Thymus (tissue), 11 donors: ENCODE measurements around the gene HSD3B7. TPM values are rescaled to one million over a fixed set of nuclear protein-coding genes. Genes with fewer than 3 reads are reported as not detected.

ENCODE experiments used
- DNase-seq, 9 donors: peaks; one replicate each; pipeline ENCODE4 v3.0.0-alpha.2; 2013; ENCODE audit warnings: low spot score in 9 of 9, low read depth in 6 of 9, missing footprints in 1 of 9
- H3K27ac ChIP-seq, 2 donors: one replicate each; pipeline ENCODE4 v1.5.1; 2013; ENCODE audit warnings: control low read depth in 1 of 2, low read depth in 1 of 2, low read length in 1 of 2, mild to moderate bottlenecking in 1 of 2, moderate library complexity in 1 of 2
- H3K27me3 ChIP-seq, 2 donors: one replicate each; pipeline ENCODE4 v1.5.1; 2013; ENCODE audit warnings: low read length in 1 of 2; ENCODE audit not compliant: control insufficient read depth in 2 of 2, insufficient read depth in 1 of 2
- H3K36me3 ChIP-seq, 2 donors: one replicate each; pipeline ENCODE4 v1.5.1; 2013; ENCODE audit warnings: low read length in 1 of 2, mild to moderate bottlenecking in 1 of 2, moderate library complexity in 1 of 2; ENCODE audit not compliant: control insufficient read depth in 2 of 2, insufficient read depth in 2 of 2
- H3K4me1 ChIP-seq, 2 donors: one replicate each; pipeline ENCODE4 v1.5.1; 2013; ENCODE audit warnings: low read length in 2 of 2; ENCODE audit not compliant: control insufficient read depth in 2 of 2, insufficient read depth in 2 of 2
- H3K4me3 ChIP-seq, 2 donors: one replicate each; pipeline ENCODE4 v1.5.1; 2013; ENCODE audit warnings: low read length in 2 of 2, control low read depth in 1 of 2, mild to moderate bottlenecking in 1 of 2
- H3K9me3 ChIP-seq, 2 donors: one replicate each; pipeline ENCODE4 v1.5.1; 2013; ENCODE audit warnings: low read length in 1 of 2, mild to moderate bottlenecking in 1 of 2; ENCODE audit not compliant: control insufficient read depth in 2 of 2, insufficient read depth in 1 of 2
- WGBS: extraction: QIAGEN DNeasy Blood & Tissue Kit; methylation state at CpG from one replicate; pipeline ENCODE4 v1.1.7; 2013; 5-methylcytosine and 5-hydroxymethylcytosine counted together
- polyA plus RNA-seq: library from polyadenylated mRNA; stranded (reverse); fragments of 200-250 nt; gene quantifications from one replicate; pipeline ENCODE4 v1.2.3, GENCODE V29; 2013
- total RNA-seq: library from RNA; stranded (reverse); fragments of 120-200 nt; gene quantifications from one replicate; pipeline ENCODE4 v1.2.4, GENCODE V29; 2013
- donor health status: healthy.

HSD3B7 gene
- total and polyA plus RNA-seq, 2 donors, result 3.5 to 8.4 TPM

- 97% methylated on average over 12 of the region's 12 CpGs for WGBS
Observed at GRCh38 chr16:31022544-31023251, 37.7 kb downstream of the HSD3B7 start.

GRCh38 chr16:31023252-31023602 lies 38.2 kb downstream of the HSD3B7 start:
- Histone ChIP-seq H3K36me3 (no peaks in the 10 kb centered on the region), H3K9me3 (no peaks in the 10 kb centered on the region), H3K27me3 (no peaks in the 10 kb centered on the region), H3K27ac (no peak overlapping the region), H3K4me1 (no peaks in the 10 kb centered on the region), H3K4me3 (no peak overlapping the region)
- 98% methylated on average over 4 of the region's 4 CpGs for WGBS
- DNase-seq, result no peak

More at GRCh38 chr16:31022544-31023251, 37.7 kb downstream of the HSD3B7 start:
- Histone ChIP-seq H3K4me1 (no peaks in the 10 kb centered on the region), H3K27ac (no peak overlapping the region), H3K36me3 (no peaks in the 10 kb centered on the region), H3K9me3 (no peaks in the 10 kb centered on the region), H3K4me3 (no peak overlapping the region), H3K27me3 (no peaks in the 10 kb centered on the region)
- DNase-seq, result no peak

- DNase-seq, result no peak
- 95% methylated on average over 6 of the region's 6 CpGs for WGBS
- Histone ChIP-seq H3K27me3 (no peaks in the 10 kb centered on the region), H3K4me1 (no peaks in the 10 kb centered on the region), H3K9me3 (no peaks in the 10 kb centered on the region), H3K4me3 (no peak overlapping the region), H3K36me3 (no peaks in the 10 kb centered on the region), H3K27ac (no peak overlapping the region)
Observed at GRCh38 chr16:31023627-31024226, 38.7 kb downstream of the HSD3B7 start.

GRCh38 chr16:31025339-31025738 lies 40.3 kb downstream of the HSD3B7 start:
- H3K9me3 ChIP-seq, result no peaks in the 10 kb centered on the region
- no peak overlapping the region for H3K4me3 ChIP-seq
- H3K27me3 ChIP-seq, result no peaks in the 10 kb centered on the region
- no peaks in the 10 kb centered on the region for H3K4me1 ChIP-seq
- no peak for DNase-seq
- H3K36me3 ChIP-seq, result no peaks in the 10 kb centered on the region
- H3K27ac ChIP-seq, result no peak overlapping the region
- WGBS, result 93% methylated on average over 5 of the region's 5 CpGs

- H3K36me3 ChIP-seq, result no peaks in the 10 kb centered on the region
- H3K4me1 ChIP-seq, result peaks cover under 1 to 11% of the 10 kb centered on the region in 2 donors
- no peaks in the 10 kb centered on the region for H3K27me3 ChIP-seq
- no peak overlapping the region for H3K27ac ChIP-seq
- no peaks in the 10 kb centered on the region for H3K9me3 ChIP-seq
- DNase-seq, result no peak
- WGBS, result 96% methylated on average over 5 of the region's 5 CpGs
- no peak overlapping the region for H3K4me3 ChIP-seq
Observed at GRCh38 chr16:31029272-31029671, 44.3 kb downstream of the HSD3B7 start.

- Histone ChIP-seq H3K4me3 (no peak overlapping the region), H3K36me3 (peaks cover 5 to 14% of the 10 kb centered on the region in 2 donors), H3K4me1 (peaks cover 4 to 14% of the 10 kb centered on the region in 2 donors), H3K27ac (no peak overlapping the region), H3K9me3 (no peaks in the 10 kb centered on the region), H3K27me3 (no peaks in the 10 kb centered on the region)
- no peak for DNase-seq
- WGBS, result 97% methylated on average over 4 of the region's 4 CpGs
Observed at GRCh38 chr16:31031276-31031675, 46.3 kb downstream of the HSD3B7 start.

GRCh38 chr16:31032736-31033708 lies 48.0 kb downstream of the HSD3B7 start, which contains the start of gene STX4:
Gene STX4, plus strand, starts transcription at chr16:31033558. Its CDS starts 248 bp downstream, at chr16:31033806.
- DNase-seq, result peak; percentile 89 to 98 (median 95)
- Histone ChIP-seq H3K9me3 (no peaks in the 10 kb centered on the region), H3K36me3 (peaks cover 8 to 19% of the 10 kb centered on the region in 2 donors), H3K27me3 (no peaks in the 10 kb centered on the region), H3K4me3 (peak within 1 kb of the TSS; percentile 73 to 92), H3K27ac (peak within 1 kb of the TSS; percentile 91 to 92), H3K4me1 (peaks cover 4 to 14% of the 10 kb centered on the region in 2 donors)
- under 1% methylated on average over 75 of the region's 75 CpGs for WGBS

GRCh38 chr16:31033709-31034492 lies 48.9 kb downstream of the HSD3B7 start:
- H3K4me1 ChIP-seq, result peaks cover 4 to 14% of the 10 kb centered on the region in 2 donors
- peak; percentile 69 to 92 (median 82) for DNase-seq

More at GRCh38 chr16:31033709-31034492, 48.9 kb downstream of the HSD3B7 start:
- no peaks in the 10 kb centered on the region for H3K27me3 ChIP-seq
- peak overlapping the region; percentile 67 to 79 for H3K27ac ChIP-seq
- H3K9me3 ChIP-seq, result no peaks in the 10 kb centered on the region
- H3K36me3 ChIP-seq, result peaks cover 17 to 23% of the 10 kb centered on the region in 2 donors
- 1% methylated on average over 47 of the region's 47 CpGs for WGBS
- H3K4me3 ChIP-seq, result peak overlapping the region; percentile 73 to 92
